ENCODE results near the gene SCO1. TPM values are rescaled to one million over a fixed set of nuclear protein-coding genes. Genes with fewer than 3 reads are reported as not detected.

Gene SCO1
- total and polyA plus RNA-seq, 2 donors (not counting 3 experiments of a cell fraction or from before 2014, with no cell fraction given): 11.9 to 30.8 TPM

DNA sequence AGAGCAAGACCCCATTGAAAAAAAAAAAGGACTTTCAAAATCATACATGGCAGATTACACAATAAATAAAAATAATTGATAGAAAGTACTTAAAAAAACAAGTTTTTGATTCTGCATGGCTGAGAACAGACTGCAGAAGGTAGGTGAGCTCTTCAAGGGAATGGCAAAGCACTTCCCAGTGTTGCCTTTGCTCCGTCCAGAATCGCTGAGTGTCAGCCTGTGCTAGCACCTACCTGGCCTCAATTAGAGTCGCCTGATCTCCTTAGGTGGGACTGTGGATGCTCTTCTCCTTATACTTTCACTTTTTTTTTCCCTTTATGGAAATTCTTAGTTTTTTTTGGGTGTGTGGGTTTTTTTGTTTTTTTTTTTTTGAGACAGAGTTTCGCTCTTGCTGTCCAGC lies 38.5 kb upstream of the SCO1 start:
- Histone ChIP-seq H3K9me1 (replicated peaks; ENCODE audit: control insufficient read depth, extremely low read depth, insufficient read depth, low read length) (no peaks in the 10 kb centered on the region), H3K9ac (replicated peaks; ENCODE audit: extremely low read depth, insufficient read depth, low read length) (no peak overlapping the region), H3K27ac (ENCODE audit: insufficient read depth, low read depth, low read length) (no peak overlapping the region), H2AFZ (ENCODE audit: low read depth, low read length) (no peak overlapping the region), H3K36me3 (ENCODE audit: control insufficient read depth in 2 of 2, extremely low read depth in 1 of 2, insufficient read depth in 2 of 2, low read length in 2 of 2) (no peaks in the 10 kb centered on the region), H3K79me2 (ENCODE audit: control insufficient read depth, insufficient read depth, low read length) (no peaks in the 10 kb centered on the region), H4K20me1 (replicated peaks; ENCODE audit: control insufficient read depth, extremely low read depth, insufficient read depth, low read length) (no peaks in the 10 kb centered on the region), H3K4me1 (ENCODE audit: control insufficient read depth, extremely low read depth, insufficient read depth, low read length) (peaks cover 2% of the 10 kb centered on the region), H3K4me2 (ENCODE audit: insufficient read depth, low read length) (no peak overlapping the region), H3K9me3 (replicated peaks; ENCODE audit: control insufficient read depth, insufficient read depth, low read length) (no peaks in the 10 kb centered on the region), H3K4me3 (replicated peaks in 1 of 3; ENCODE audit: insufficient read depth in 1 of 3, low read depth in 1 of 3, low read length in 3 of 3) (no peak overlapping the region), H3K27me3 (ENCODE audit: control insufficient read depth in 2 of 2, insufficient read depth in 2 of 2, low read length in 2 of 2) (peaks cover 0 to 3% of the 10 kb centered on the region in 2 experiments)
- FAIRE-seq (no peak), DNase-seq (ENCODE audit: low read depth, low spot score) (no peak)
- POLR2A ChIA-PET: no interaction called here
- BruUV-seq (replicated peaks): no TSS peak
- intact Hi-C loops (cut with micrococcal nuclease): loop anchor here (10.0 kb wide), 1 partner anchor 1249 kb away; no protein-coding TSS in a partner anchor
- no peak for TF ChIP-seq POLR2A (IDR thresholded peaks at IDR 0.05; ENCODE audit: low read depth, low read length)
- TF ChIP-seq EZH2 (IDR thresholded peaks at IDR 0.05; ENCODE audit: borderline replicate concordance, low read depth, low read length, severe bottlenecking): no peak
- no peak for TF ChIP-seq GATA2 (IDR thresholded peaks at IDR 0.05; ENCODE audit: insufficient read depth, insufficient read length, low read depth, low read length)
- TF ChIP-seq MYC (IDR thresholded peaks at IDR 0.05; ENCODE audit: low read depth, low read length): no peak
- no peak for TF ChIP-seq FOS (IDR thresholded peaks at IDR 0.05; ENCODE audit: borderline replicate concordance, insufficient read depth, low read length)
- TF ChIP-seq JUN (IDR thresholded peaks at IDR 0.05; ENCODE audit: borderline replicate concordance, insufficient read depth, insufficient read length, low read depth): no peak
- TF ChIP-seq, protein P1, sequence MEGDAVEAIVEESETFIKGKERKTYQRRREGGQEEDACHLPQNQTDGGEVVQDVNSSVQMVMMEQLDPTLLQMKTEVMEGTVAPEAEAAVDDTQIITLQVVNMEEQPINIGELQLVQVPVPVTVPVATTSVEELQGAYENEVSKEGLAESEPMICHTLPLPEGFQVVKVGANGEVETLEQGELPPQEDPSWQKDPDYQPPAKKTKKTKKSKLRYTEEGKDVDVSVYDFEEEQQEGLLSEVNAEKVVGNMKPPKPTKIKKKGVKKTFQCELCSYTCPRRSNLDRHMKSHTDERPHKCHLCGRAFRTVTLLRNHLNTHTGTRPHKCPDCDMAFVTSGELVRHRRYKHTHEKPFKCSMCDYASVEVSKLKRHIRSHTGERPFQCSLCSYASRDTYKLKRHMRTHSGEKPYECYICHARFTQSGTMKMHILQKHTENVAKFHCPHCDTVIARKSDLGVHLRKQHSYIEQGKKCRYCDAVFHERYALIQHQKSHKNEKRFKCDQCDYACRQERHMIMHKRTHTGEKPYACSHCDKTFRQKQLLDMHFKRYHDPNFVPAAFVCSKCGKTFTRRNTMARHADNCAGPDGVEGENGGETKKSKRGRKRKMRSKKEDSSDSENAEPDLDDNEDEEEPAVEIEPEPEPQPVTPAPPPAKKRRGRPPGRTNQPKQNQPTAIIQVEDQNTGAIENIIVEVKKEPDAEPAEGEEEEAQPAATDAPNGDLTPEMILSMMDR (IDR thresholded peaks at IDR 0.05; ENCODE audit: extremely low read depth in 1 of 2, insufficient read depth in 1 of 2, low read depth in 1 of 2, low read length in 2 of 2): no peak
- TF ChIP-seq, protein P2, sequence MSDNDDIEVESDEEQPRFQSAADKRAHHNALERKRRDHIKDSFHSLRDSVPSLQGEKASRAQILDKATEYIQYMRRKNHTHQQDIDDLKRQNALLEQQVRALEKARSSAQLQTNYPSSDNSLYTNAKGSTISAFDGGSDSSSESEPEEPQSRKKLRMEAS (IDR thresholded peaks at IDR 0.05; ENCODE audit: insufficient read depth, insufficient read length): no peak
- no peak for TF ChIP-seq POLR2AphosphoS5 (IDR thresholded peaks at IDR 0.05; ENCODE audit: insufficient read depth, low read depth, low read length)
- CTCF ChIA-PET: interaction anchor here (0.6 to 2.9 kb wide), 3 partner anchors 12 to 109 kb away, joined by 3 to 19 read pairs (median 6); no protein-coding TSS in a partner anchor
- dilution Hi-C loops (cut with MboI; ENCODE audit: extremely low pct_ligation_motif_present, low sequenced_read_pairs): no loop called here
